Skeletal muscle satellite cell (primary cell): ENCODE measurements around the gene GABARAPL2.
A peak's percentile ranks its signal among the peaks of the same experiment; 100 is the strongest.
"Not testable (repeated sequence)": the region's sequence is repeated elsewhere in the genome, so short reads cannot be mapped to it uniquely, and the experiment has no call there.

ENCODE experiments used
- H3K27me3 ChIP-seq: 2 replicates; pipeline ENCODE4 v1.7.0; 2013; ENCODE audit warnings: low read length; ENCODE audit not compliant: control insufficient read depth, insufficient read depth
- H3K36me3 ChIP-seq: 2 replicates; pipeline ENCODE4 v1.7.0; 2013; ENCODE audit warnings: mild to moderate bottlenecking, control low read depth, low read length; ENCODE audit not compliant: insufficient read depth
- H3K4me1 ChIP-seq: 2 replicates; pipeline ENCODE4 v1.7.0; 2013; ENCODE audit warnings: low read length; ENCODE audit not compliant: control insufficient read depth, insufficient read depth
- H3K4me2 ChIP-seq: 2 replicates; pipeline ENCODE4 v1.7.0; 2013; ENCODE audit warnings: mild to moderate bottlenecking, low read length
- H3K4me3 ChIP-seq: 2 replicates; pipeline ENCODE4 v1.7.0; 2013; ENCODE audit warnings: low read length
- H3K9ac ChIP-seq: 2 replicates; pipeline ENCODE4 v1.7.0; 2013; ENCODE audit warnings: mild to moderate bottlenecking, low read depth, low read length, moderate library complexity
- H3K9me3 ChIP-seq: replicated peaks from 2 replicates; pipeline ENCODE4 v1.7.0; 2013; ENCODE audit warnings: mild to moderate bottlenecking, control low read depth, low read length

GABARAPL2 gene

DNA sequence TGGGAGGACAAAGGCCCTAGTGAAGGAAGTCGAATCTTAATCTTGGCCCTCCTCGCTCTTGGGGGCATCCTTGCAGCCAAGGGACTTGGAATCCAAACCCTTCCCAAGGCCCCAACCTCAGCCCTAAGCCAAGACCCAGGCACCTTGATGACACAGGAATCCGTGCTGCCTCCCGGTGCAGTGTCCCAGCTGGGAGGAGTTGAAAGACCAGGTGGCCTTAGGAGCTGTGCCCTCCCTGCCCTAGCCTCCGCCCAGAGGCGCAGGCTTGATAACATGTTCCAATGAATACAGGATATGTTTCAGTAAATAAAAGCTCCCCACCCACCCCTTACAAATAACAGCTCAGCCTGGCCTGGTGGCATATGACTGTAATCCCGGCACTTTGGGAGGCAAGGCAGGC, 30.3 kb upstream of the GABARAPL2 start, which contains the start of gene CHST5:
TSS of gene CHST5 (minus strand) at position 208 of the 400 bp plus-strand sequence. CDS start 5,724 bp downstream, outside the sequence.
- Histone ChIP-seq H3K4me3 (no peak within 1 kb of the TSS), H3K9ac (no peak within 1 kb of the TSS), H3K9me3 (no peaks in the 10 kb centered on the region), H3K4me1 (no peaks in the 10 kb centered on the region), H3K36me3 (no peaks in the 10 kb centered on the region), H3K4me2 (no peak within 1 kb of the TSS), H3K27me3 (peaks cover 13% of the 10 kb centered on the region)

DNA sequence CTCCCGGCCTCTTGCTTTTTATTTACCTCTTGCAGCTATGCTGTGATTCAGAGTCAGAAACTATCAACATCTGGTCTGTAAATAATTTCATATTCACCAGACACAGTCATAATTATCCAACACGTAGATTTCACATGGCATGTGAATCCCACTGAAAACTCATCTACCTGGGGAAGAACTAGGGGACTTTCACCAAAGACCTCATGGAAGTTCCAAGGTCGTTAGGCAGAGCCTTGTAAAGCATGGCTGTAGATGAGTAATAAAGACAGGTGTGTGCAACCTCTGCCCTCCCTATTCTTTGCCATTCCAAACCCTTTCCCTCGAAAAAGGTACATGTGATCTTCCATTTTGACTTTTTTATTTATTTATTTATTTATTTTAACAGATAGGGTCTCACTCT, 28.4 kb upstream of the GABARAPL2 start:
- Histone ChIP-seq H3K27me3 (peaks cover 3% of the 10 kb centered on the region), H3K9ac (no peak overlapping the region), H3K9me3 (no peaks in the 10 kb centered on the region), H3K4me2 (no peak overlapping the region), H3K4me1 (no peaks in the 10 kb centered on the region), H3K36me3 (no peaks in the 10 kb centered on the region), H3K4me3 (no peak overlapping the region)

DNA sequence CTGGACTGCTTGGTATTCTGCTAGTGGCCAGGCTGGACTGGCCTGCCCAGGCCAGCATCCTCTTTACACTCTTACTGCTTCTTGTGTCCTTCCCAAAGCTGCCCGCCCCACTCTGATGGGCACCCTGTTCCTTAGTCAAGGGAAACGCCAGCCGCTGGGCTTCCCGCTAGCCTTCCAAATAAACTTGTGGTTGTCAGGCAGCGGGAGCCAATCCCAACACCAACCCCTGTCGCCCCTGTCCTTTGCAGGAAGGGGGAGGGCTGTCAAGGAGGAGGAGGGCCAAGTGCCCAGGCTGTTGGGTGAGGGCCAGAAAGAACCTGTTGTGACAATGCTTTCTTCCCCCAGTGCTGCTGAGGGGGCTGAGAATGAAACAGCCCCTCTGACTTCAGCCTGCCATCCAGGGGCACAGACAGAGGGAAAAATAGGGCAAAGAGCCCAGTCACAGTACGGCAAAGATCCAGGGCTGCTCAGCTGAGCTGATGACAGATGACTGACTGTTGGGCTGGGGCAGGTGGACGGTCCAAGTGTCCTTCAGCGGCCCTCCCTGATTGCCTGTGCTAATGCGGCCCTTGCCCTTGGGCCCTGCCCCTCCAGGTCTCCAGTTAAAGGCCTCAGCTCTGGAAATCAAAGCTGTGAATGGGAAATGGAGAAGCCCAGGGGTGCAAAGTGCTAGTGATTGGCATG, 27.2 kb upstream of the GABARAPL2 start:
- H3K9me3 ChIP-seq, H3K36me3 ChIP-seq, H3K4me3 ChIP-seq, H3K4me1 ChIP-seq, H3K4me2 ChIP-seq, H3K9ac ChIP-seq, H3K27me3 ChIP-seq: not testable (repeated sequence)

DNA sequence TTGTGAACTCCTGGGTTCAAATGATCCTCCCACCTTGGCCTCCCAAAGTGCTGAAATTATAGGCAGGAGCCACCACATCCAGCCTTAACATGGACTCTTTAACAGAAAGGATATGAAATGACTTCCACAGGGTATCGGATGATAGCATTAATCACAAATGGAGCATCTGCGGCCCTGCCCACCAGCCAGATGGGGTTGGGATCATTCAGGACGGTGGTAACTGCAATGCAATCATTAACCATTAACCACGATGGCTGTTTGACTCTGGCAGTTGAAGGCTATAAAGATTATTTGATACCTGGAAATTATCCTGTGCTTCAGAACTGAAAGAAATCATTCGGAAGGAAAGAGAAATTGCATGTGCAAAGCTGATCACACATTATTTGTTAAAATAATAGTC, 24.9 kb upstream of the GABARAPL2 start:
- no peak overlapping the region for H3K4me2 ChIP-seq

DNA sequence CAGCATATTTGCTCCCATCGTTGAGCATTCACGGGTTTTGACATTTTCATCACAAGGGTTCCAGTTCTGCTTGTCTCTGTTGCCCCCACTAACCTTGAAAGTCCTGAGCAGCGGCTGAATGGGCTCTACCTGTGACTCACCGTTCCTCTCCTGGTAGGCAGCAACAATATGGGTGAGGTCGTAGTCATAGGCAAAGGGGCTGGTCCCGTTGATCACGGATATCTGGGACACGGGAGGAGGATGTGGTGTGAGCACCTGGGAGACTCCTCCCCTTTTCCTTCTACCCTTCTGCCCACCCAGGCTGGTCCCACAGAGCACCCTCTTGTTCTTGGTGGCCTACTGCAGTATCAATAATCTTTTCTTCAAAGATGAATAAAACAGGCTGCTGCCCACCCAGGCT, 23.7 kb upstream of the GABARAPL2 start:
- not testable (repeated sequence) for H3K4me3 ChIP-seq, H3K4me1 ChIP-seq, H3K4me2 ChIP-seq, H3K27me3 ChIP-seq, H3K9ac ChIP-seq, H3K36me3 ChIP-seq, H3K9me3 ChIP-seq

More for the DNA sequence above, 24.9 kb upstream of the GABARAPL2 start:
- H3K9ac ChIP-seq: no peak overlapping the region
- H3K4me1 ChIP-seq: no peaks in the 10 kb centered on the region
- H3K27me3 ChIP-seq: no peaks in the 10 kb centered on the region
- H3K4me3 ChIP-seq: no peak overlapping the region
- no peaks in the 10 kb centered on the region for H3K36me3 ChIP-seq
- H3K9me3 ChIP-seq: no peaks in the 10 kb centered on the region

DNA sequence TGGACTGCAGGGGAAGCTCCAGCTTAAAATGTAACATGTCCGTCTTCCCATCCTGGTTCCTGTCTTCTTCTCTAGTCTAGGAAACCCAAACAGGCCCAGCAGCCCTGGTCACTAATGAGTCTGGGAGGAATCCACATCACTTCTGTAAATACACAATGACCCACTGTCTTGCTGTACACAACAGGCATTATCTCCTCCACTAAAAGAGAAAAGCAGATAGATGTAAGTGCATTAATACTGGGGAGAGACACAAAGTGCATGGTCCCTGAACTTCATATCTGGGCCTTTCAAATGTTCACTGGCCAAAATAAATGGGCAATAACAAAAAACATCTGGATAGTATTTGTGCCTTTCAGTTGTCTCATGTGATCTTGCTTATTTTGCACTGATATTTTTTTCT, 20.3 kb upstream of the GABARAPL2 start:
- H3K9me3 ChIP-seq, H3K4me1 ChIP-seq: not testable (repeated sequence)

DNA sequence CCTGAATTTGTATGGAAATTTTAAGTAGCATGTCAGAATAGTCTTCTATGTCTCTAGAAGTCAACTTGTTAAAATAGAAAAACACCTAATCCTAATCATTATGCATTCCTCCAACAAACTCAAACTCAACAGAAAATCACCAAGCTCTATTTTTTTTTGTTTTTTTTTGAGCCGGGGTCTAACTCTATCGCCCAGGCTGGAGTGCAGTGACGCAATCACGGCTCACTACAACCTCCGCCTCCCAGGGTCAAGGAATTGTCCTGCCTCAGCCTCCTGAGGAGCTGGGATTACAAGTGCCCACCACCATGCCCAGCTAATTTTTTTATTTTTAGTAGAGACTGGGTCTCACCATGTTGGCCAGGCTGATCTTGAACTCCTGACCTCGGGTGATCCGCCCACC, 19.9 kb upstream of the GABARAPL2 start:
- H3K9me3 ChIP-seq: no peaks in the 10 kb centered on the region
- H3K27me3 ChIP-seq: no peaks in the 10 kb centered on the region
- no peaks in the 10 kb centered on the region for H3K4me1 ChIP-seq
- no peak overlapping the region for H3K9ac ChIP-seq
- no peak overlapping the region for H3K4me3 ChIP-seq
- no peak overlapping the region for H3K4me2 ChIP-seq
- H3K36me3 ChIP-seq: no peaks in the 10 kb centered on the region

More for the DNA sequence above, 20.3 kb upstream of the GABARAPL2 start:
- not testable (repeated sequence) for H3K9ac ChIP-seq, H3K27me3 ChIP-seq, H3K36me3 ChIP-seq, H3K4me3 ChIP-seq, H3K4me2 ChIP-seq

DNA sequence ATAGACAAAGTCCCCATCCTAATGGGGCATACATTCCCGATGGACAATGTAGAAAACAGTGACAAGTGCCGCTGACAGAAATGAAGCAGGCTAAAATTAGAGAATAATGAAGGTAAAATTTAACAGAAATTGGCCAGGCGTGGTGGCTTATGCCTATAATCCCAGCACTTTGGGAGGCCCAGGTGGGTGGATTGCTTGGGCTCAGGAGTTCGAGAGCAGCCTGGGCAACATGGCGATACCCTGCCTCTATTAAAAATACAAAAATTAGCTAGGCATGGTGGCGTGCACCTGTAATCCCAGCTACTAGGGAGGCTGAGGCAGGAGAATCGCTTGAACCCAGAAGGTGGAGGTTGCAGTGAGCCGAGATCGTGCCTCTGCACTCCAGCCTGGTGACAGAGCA, 17.7 kb upstream of the GABARAPL2 start:
- not testable (repeated sequence) for H3K4me3 ChIP-seq, H3K36me3 ChIP-seq, H3K9me3 ChIP-seq

DNA sequence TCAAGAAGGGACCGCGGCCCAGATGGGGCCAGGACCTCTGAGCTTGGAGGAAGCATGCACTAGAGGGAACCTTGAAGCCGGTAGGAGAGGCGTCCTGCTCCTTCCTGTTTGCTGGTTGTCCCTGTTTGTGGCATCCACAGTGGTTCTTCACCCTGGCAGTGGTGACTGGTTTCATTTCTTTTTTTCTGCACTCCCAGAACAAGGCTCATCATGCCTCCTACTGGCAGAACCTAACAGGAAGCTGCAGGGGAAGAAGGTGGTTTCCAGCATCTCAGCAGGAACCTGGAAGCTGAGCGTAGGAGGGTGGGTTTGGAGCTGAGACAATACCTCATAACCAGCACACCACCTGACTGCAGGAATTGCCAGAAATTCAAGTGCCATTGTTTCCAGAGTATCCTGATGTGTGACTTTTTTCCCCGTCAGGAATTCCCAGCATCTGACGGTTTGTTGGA, 15.9 kb upstream of the GABARAPL2 start:
- Histone ChIP-seq H3K9me3 (no peaks in the 10 kb centered on the region), H3K4me3 (no peak overlapping the region), H3K4me2 (no peak overlapping the region), H3K27me3 (no peaks in the 10 kb centered on the region), H3K36me3 (no peaks in the 10 kb centered on the region), H3K9ac (no peak overlapping the region), H3K4me1 (peaks cover 5% of the 10 kb centered on the region)

More for the DNA sequence above, 17.7 kb upstream of the GABARAPL2 start:
- not testable (repeated sequence) for H3K4me1 ChIP-seq, H3K9ac ChIP-seq, H3K27me3 ChIP-seq, H3K4me2 ChIP-seq

DNA sequence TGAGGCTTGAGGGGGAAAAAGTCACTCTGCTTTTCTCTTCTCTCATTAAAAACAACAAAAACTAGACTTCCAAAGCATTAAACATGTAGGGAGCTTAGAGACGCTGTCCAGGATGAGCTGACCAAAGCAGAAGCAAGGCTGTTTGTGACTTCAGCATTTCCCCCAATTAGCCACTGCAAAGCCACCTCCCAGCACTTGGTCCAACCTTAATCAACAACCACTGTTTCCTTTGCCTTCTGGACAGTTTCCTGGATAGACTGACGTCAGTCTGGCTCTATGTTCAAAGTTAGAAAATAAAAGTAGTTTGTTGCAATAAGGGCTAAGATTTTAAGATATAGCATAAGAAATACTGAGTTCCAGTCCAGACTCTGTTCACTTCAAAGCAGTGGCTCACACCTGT, 13.2 kb upstream of the GABARAPL2 start:
- no peak overlapping the region for H3K4me2 ChIP-seq
- H3K27me3 ChIP-seq: no peaks in the 10 kb centered on the region
- H3K9me3 ChIP-seq: no peaks in the 10 kb centered on the region
- no peak overlapping the region for H3K4me3 ChIP-seq
- H3K9ac ChIP-seq: no peak overlapping the region
- H3K4me1 ChIP-seq: peaks cover 10% of the 10 kb centered on the region
- H3K36me3 ChIP-seq: no peaks in the 10 kb centered on the region

DNA sequence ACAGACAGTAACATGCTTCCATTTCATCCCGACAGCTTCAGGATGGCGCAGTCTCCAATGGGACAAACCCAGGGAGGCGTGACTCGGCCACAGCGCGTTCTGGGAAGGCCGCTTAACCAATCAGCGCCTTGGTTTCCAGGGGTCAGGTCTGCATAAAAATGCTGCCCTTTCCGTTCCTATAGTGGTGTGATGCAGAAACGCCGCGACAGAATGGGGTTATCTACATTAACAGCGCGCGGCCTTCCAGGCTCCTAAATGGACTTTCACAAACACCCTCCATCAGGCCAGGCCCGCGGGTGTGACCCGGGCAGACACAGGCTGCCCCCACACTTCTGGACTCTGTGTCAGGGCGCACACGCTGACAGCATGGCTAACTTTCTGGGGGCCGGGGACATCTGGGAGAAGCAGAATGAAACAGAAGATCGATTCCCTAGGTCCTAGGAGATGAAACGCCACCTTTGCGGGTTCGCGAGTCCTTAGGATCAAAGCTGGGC, 10.9 kb upstream of the GABARAPL2 start:
- peak overlapping the region; percentile 75 for H3K4me3 ChIP-seq
- peak overlapping the region; percentile 79 for H3K9ac ChIP-seq
- H3K4me1 ChIP-seq: peaks cover 19% of the 10 kb centered on the region
- H3K9me3 ChIP-seq: no peaks in the 10 kb centered on the region
- H3K4me2 ChIP-seq: peak overlapping the region; percentile 95
- H3K27me3 ChIP-seq: no peaks in the 10 kb centered on the region
- no peaks in the 10 kb centered on the region for H3K36me3 ChIP-seq
